ENCODE results near the gene AKAP12.

- no peak for TF ChIP-seq POLR2A (IDR thresholded peaks at IDR 0.05; ENCODE audit: low read length)
- no peak for TF ChIP-seq GATA1 (IDR thresholded peaks at IDR 0.05; ENCODE audit: low read depth, low read length)
These were observed 144.4 kb downstream of the AKAP12 start for GRCh38 chr6:151384151-151384550.

Data from erythroblast (primary cell).